Epithelial cell of umbilical artery (primary cell): ENCODE data around the gene SAV1. TPM values are rescaled to one million over a fixed set of nuclear protein-coding genes. Genes with fewer than 3 reads are reported as not detected.

Source experiments
- total RNA-seq: library from RNA; depleted of rRNA; stranded (reverse); fragments of >200 nt; gene quantifications from 2 replicates; pipeline ENCODE4 v1.2.3, GENCODE V29; 2014

SAV1 gene
- total RNA-seq = 12.7 and 32.2 TPM in 2 replicates

DNA sequence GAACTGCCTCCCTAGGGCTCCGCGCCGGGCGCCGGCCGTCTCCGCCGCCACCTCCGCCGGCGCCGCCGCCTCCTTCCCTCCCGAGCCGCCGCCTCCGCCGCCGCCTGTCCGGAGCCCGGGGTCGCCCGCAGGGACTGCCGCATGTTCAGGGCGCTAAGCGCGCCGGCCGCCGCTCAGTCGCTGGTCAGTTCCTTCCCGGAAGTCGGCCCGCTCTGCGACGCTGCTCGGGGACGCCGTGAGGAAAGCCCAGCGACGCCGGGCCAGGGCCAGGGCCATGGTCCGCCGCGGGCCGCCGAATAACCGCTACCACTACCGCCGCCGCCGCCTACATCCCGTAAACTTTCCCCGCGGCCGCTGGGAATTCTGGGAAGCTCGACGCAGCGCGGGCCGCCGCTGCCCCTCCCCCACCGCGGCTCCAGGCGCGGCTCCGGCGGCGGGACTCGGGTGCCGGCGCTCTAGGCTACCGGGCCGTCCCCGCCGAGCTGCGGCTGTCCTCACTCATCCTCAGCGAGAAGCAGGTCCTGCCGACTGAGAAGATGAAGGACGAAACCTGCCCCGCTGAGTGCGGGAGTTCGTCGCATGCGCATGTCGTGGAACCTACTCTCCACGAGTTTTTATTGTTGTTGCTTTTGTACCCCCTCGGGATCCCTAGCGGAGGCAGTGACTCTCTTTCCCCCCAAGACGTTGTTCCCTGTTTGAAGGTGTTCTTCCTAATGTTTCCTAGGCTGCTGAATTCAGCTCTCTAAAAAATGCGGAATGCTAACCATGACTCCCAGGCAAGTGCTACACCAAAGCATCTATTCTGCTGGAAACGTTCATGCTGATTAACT lies at the start of gene SAV1:
TSS of gene SAV1 (minus strand) at position 311 of the 830 bp plus-strand sequence. CDS start 339 bp downstream, outside the sequence.

Other genes with a start within 250 kb of the SAV1 start
- gene MAP4K5, start 135.7 kb downstream of the SAV1 start, total RNA-seq = 48.1 and 77.1 TPM in 2 replicates
- 0.65 and 1.4 TPM in 2 replicates for gene ATL1, start 108.2 kb downstream of the SAV1 start, total RNA-seq
- 33.5 and 33.6 TPM in 2 replicates for gene NIN, start 162.9 kb upstream of the SAV1 start, total RNA-seq
- gene ABHD12B, start 203.7 kb upstream of the SAV1 start, total RNA-seq = not detected in 2 replicates